ENCODE measurements around the gene ELMOD3.

Gene ELMOD3

GRCh38 chr2:85421260-85422071 lies 66.9 kb downstream of the ELMOD3 start:
- no peaks in the 10 kb centered on the region for H3K36me3 ChIP-seq
- no peaks in the 10 kb centered on the region for H3K27me3 ChIP-seq (ENCODE audit: insufficient read depth, low read depth, severe bottlenecking)
- no peak overlapping the region for H3K4me3 ChIP-seq (ENCODE audit: low read depth, low read length)
- TF ChIP-seq, protein P1, sequence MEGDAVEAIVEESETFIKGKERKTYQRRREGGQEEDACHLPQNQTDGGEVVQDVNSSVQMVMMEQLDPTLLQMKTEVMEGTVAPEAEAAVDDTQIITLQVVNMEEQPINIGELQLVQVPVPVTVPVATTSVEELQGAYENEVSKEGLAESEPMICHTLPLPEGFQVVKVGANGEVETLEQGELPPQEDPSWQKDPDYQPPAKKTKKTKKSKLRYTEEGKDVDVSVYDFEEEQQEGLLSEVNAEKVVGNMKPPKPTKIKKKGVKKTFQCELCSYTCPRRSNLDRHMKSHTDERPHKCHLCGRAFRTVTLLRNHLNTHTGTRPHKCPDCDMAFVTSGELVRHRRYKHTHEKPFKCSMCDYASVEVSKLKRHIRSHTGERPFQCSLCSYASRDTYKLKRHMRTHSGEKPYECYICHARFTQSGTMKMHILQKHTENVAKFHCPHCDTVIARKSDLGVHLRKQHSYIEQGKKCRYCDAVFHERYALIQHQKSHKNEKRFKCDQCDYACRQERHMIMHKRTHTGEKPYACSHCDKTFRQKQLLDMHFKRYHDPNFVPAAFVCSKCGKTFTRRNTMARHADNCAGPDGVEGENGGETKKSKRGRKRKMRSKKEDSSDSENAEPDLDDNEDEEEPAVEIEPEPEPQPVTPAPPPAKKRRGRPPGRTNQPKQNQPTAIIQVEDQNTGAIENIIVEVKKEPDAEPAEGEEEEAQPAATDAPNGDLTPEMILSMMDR (IDR thresholded peaks at IDR 0.05; ENCODE audit: low read depth, low read length), result no peak
- peak overlapping the region; percentile 72 for H3K27ac ChIP-seq
- H3K9me3 ChIP-seq (ENCODE audit: severe bottlenecking), result no peaks in the 10 kb centered on the region
- no peak for DNase-seq

- H3K9me3 ChIP-seq (ENCODE audit: severe bottlenecking), result no peaks in the 10 kb centered on the region
- H3K27me3 ChIP-seq (ENCODE audit: insufficient read depth, low read depth, severe bottlenecking), result no peaks in the 10 kb centered on the region
- no peak overlapping the region for H3K27ac ChIP-seq
- TF ChIP-seq, protein P1 (IDR thresholded peaks at IDR 0.05; ENCODE audit: low read depth, low read length), result no peak
- no peaks in the 10 kb centered on the region for H3K36me3 ChIP-seq
- no peak overlapping the region for H3K4me3 ChIP-seq (ENCODE audit: low read depth, low read length)
- DNase-seq, result no peak
Observed at GRCh38 chr2:85422072-85422457, 67.5 kb downstream of the ELMOD3 start.

GRCh38 chr2:85423525-85423924 lies 69.0 kb downstream of the ELMOD3 start:
- Histone ChIP-seq H3K4me3 (ENCODE audit: low read depth, low read length) (no peak overlapping the region), H3K27ac (no peak overlapping the region), H3K36me3 (no peaks in the 10 kb centered on the region), H3K27me3 (ENCODE audit: insufficient read depth, low read depth, severe bottlenecking) (no peaks in the 10 kb centered on the region), H3K9me3 (ENCODE audit: severe bottlenecking) (no peaks in the 10 kb centered on the region)
- DNase-seq, result no peak
- TF ChIP-seq, protein P1 (IDR thresholded peaks at IDR 0.05; ENCODE audit: low read depth, low read length), result no peak

DNA sequence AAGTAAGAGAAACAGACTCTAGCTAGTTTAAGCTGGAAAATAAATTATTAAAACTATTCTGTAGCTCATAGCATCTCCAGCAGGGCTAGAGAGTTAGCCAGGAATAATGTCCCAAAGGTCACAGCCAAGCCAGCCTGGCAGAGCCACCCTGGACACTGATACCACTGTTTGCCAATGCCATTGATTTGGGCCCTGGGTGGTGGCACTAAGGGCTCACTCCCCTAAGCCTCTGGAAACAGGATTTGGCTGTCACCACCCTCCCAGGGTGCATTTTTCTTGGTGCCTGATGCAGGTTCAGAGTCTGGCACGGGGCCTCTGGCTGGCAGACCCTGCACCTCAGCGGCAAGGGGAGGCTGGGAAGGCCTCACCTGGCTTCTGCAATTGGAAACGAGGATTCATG lies 71.0 kb downstream of the ELMOD3 start:
- Histone ChIP-seq H3K9me3 (ENCODE audit: severe bottlenecking) (no peaks in the 10 kb centered on the region), H3K36me3 (no peaks in the 10 kb centered on the region), H3K4me3 (ENCODE audit: low read depth, low read length) (no peak overlapping the region), H3K27me3 (ENCODE audit: insufficient read depth, low read depth, severe bottlenecking) (no peaks in the 10 kb centered on the region), H3K27ac (no peak overlapping the region)
- DNase-seq, result no peak
- TF ChIP-seq, protein P1 (IDR thresholded peaks at IDR 0.05; ENCODE audit: low read depth, low read length), result no peak

- TF ChIP-seq, protein P1 (IDR thresholded peaks at IDR 0.05; ENCODE audit: low read depth, low read length), result no peak
- Histone ChIP-seq H3K27ac (no peak overlapping the region), H3K9me3 (ENCODE audit: severe bottlenecking) (no peaks in the 10 kb centered on the region), H3K27me3 (ENCODE audit: insufficient read depth, low read depth, severe bottlenecking) (no peaks in the 10 kb centered on the region), H3K36me3 (no peaks in the 10 kb centered on the region), H3K4me3 (ENCODE audit: low read depth, low read length) (no peak overlapping the region)
- no peak for DNase-seq
Observed at GRCh38 chr2:85427300-85427835, 72.8 kb downstream of the ELMOD3 start.

Data from WERI-Rb-1 (cell line).